Measurements from ENCODE around the gene HSP90AA1. TPM values are rescaled to one million over a fixed set of nuclear protein-coding genes. Genes with fewer than 3 reads are reported as not detected.
A peak's percentile ranks its signal among the peaks of the same experiment; 100 is the strongest.

HSP90AA1 gene
- total and polyA plus RNA-seq, 2 experiments from 2014 or later: 1,401 to 2,107 TPM

- H3K36me3 Mint-ChIP-seq (ENCODE audit: low read depth): no peaks in the 10 kb centered on the region
- no peaks in the 10 kb centered on the region for H3K79me2 ChIP-seq (replicated peaks; ENCODE audit: insufficient read depth)
- ATAC-seq: peak; percentile 45
- DNase-seq (ENCODE audit: low spot score): peak; percentile 43
- H3K4me1 ChIP-seq (ENCODE audit: insufficient read depth): peaks cover 9% of the 10 kb centered on the region
- no peak overlapping the region for H3K4me3 Mint-ChIP-seq
- no peaks in the 10 kb centered on the region for H3K36me3 ChIP-seq (ENCODE audit: insufficient read depth)
- no peak overlapping the region for H3K4me2 ChIP-seq
- H3K9me2 ChIP-seq (ENCODE audit: insufficient read depth): no peaks in the 10 kb centered on the region
- H3K27ac ChIP-seq (ENCODE audit: low read depth): no peak overlapping the region
- no peak overlapping the region for H3K27ac Mint-ChIP-seq
- H3F3A ChIP-seq (replicated peaks; ENCODE audit: low read depth): no peaks in the 10 kb centered on the region; the same call in 1 of the 2 replicates
- peaks cover 27% of the 10 kb centered on the region for H3K4me1 Mint-ChIP-seq
- TF ChIP-seq REST (IDR thresholded peaks at IDR 0.05; ENCODE audit: unreplicated experiment) (no peak), JUNB (IDR thresholded peaks at IDR 0.05; ENCODE audit: unreplicated experiment) (no peak), EZH2phosphoT487 (IDR thresholded peaks at IDR 0.05; ENCODE audit: unreplicated experiment) (no peak), POLR2AphosphoS5 (IDR thresholded peaks at IDR 0.05; ENCODE audit: low read depth) (no peak), ZNF331 (CRISPR knock-in tag; IDR thresholded peaks at IDR 0.05; ENCODE audit: low read depth) (no peak), NANOG (IDR thresholded peaks at IDR 0.05; ENCODE audit: borderline replicate concordance) (no peak), EZH2 (IDR thresholded peaks at IDR 0.05; ENCODE audit: low read depth, unreplicated experiment) (no peak), ZNF462 (CRISPR knock-in tag; IDR thresholded peaks at IDR 0.05) (no peak), CREB1 (CRISPR knock-in tag; IDR thresholded peaks at IDR 0.05; ENCODE audit: low read depth) (no peak), ZNF114 (CRISPR knock-in tag; IDR thresholded peaks at IDR 0.05) (no peak), STAT1 (IDR thresholded peaks at IDR 0.05; ENCODE audit: unreplicated experiment) (no peak)
- TF ChIP-seq, protein P1, sequence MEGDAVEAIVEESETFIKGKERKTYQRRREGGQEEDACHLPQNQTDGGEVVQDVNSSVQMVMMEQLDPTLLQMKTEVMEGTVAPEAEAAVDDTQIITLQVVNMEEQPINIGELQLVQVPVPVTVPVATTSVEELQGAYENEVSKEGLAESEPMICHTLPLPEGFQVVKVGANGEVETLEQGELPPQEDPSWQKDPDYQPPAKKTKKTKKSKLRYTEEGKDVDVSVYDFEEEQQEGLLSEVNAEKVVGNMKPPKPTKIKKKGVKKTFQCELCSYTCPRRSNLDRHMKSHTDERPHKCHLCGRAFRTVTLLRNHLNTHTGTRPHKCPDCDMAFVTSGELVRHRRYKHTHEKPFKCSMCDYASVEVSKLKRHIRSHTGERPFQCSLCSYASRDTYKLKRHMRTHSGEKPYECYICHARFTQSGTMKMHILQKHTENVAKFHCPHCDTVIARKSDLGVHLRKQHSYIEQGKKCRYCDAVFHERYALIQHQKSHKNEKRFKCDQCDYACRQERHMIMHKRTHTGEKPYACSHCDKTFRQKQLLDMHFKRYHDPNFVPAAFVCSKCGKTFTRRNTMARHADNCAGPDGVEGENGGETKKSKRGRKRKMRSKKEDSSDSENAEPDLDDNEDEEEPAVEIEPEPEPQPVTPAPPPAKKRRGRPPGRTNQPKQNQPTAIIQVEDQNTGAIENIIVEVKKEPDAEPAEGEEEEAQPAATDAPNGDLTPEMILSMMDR (conservative IDR thresholded peaks at IDR 0.05; ENCODE audit: low read depth in 2 of 2): no peak
- TF ChIP-seq, protein P2, sequence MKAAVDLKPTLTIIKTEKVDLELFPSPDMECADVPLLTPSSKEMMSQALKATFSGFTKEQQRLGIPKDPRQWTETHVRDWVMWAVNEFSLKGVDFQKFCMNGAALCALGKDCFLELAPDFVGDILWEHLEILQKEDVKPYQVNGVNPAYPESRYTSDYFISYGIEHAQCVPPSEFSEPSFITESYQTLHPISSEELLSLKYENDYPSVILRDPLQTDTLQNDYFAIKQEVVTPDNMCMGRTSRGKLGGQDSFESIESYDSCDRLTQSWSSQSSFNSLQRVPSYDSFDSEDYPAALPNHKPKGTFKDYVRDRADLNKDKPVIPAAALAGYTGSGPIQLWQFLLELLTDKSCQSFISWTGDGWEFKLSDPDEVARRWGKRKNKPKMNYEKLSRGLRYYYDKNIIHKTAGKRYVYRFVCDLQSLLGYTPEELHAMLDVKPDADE (IDR thresholded peaks at IDR 0.05): no peak
- H4K20me1 ChIP-seq (replicated peaks; ENCODE audit: insufficient read depth): no peaks in the 10 kb centered on the region
- no peaks in the 10 kb centered on the region for H3K9me3 Mint-ChIP-seq
- H2AFZ ChIP-seq: peak overlapping the region; percentile 14; the same call in 1 of the 2 replicates
- no peak overlapping the region for H3K4me3 ChIP-seq
- H3K27me3 Mint-ChIP-seq (ENCODE audit: insufficient read depth, low read depth, poor library complexity): peaks cover 17% of the 10 kb centered on the region
- H3K27me3 ChIP-seq (ENCODE audit: insufficient read depth): no peaks in the 10 kb centered on the region
These were observed 10.7 kb upstream of the HSP90AA1 start for GRCh38 chr14:102097441-102098135.

Measured in GM23338 (cell line).